Measurements from ENCODE around the gene KRT14. TPM values are rescaled to one million over a fixed set of nuclear protein-coding genes. Genes with fewer than 3 reads are reported as not detected.
"Not testable (repeated sequence)": the region's sequence is repeated elsewhere in the genome, so short reads cannot be mapped to it uniquely, and the experiment has no call there.

KRT14 gene
- total RNA-seq, 1 donor from 2014 or later: 0.20 TPM

DNA sequence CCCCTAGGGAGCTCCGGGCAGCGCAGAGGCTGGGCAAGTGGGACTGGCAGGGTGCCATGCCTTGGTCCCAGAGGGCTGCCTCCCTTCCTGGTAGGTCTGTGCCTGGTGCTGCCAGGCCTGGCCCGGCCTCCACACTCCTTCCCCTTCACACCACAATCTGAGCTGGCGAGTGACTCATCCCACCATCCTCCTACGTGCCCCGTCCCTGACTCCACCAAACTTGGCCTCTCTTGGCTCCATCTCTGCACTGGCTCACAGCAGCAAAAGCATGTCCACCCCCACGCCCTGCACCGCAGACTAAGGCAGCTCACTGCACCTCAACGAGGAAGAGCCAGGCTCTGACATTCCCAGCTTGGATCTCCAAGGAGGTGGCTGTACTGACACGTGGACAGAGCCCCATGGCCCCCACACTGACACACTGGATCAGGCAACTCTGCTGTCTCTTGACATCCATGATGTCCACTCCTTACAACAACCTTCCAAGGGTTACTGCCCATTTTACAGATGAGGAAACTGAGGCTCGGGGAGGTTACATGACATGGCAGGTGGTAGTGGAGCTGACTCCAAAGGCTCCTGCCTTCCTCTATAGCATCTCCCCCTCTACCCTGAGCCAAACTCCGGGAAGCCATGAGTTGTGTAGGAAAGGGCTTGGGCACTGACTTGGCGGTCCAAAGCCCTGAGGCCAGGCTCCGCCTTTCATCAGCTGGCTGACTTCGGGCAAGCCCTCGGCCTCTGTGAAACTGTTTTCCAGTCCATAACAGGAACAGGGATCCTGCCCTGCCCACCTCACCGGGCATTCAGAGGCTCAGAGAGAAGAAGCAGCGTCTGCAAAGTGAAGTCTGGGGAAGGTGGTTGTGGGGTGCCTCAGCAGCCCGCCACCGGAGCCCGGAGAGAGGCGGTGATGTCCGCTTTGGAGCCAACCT is 38.5 kb downstream of the KRT14 start:
- DNase-seq (ENCODE audit: low spot score): peak; percentile 90

DNA sequence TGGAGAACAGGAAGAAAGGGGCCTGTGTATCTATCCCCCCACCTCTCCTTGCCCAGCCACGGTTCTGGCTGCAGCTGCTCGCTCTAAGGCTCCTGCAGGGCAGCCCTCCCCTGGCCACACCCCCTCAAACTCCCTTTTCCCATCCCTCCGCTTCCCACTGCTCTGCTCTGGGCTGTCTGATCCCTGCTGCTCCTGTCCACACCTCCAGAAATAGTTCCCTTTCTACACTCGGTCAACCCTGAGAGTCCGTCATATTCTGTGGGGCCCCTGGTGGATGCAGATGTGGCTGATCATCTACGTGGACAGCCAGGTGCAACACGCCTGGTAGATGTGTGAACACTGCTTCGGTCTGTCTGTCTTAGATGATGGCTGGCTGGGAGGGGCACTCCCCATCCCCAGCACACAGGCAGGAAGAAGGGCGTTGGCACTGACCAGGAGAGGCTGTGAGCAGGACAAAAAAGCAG is 39.3 kb downstream of the KRT14 start:
- DNase-seq (ENCODE audit: low spot score): no peak

DNA sequence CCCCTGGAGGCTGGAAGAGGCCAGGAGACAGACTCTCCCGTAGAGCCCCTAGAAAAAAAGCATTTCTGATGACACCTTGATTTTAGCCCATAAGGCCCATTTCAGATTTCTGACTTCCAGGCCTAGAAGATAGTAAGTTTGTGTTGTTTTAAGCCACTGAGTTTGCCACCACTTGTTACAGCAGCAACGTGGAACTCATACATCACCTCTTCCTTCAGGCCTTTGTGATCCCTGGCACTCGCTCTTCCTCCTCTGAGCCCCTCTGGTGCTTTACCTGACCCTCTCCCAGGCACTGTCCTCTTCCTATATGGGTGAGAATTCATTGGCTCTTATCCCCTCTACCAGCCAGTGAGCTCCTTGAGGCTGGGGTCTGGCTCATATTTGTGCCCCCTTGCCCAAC is 39.9 kb downstream of the KRT14 start:
- no peak for DNase-seq (ENCODE audit: low spot score)

DNA sequence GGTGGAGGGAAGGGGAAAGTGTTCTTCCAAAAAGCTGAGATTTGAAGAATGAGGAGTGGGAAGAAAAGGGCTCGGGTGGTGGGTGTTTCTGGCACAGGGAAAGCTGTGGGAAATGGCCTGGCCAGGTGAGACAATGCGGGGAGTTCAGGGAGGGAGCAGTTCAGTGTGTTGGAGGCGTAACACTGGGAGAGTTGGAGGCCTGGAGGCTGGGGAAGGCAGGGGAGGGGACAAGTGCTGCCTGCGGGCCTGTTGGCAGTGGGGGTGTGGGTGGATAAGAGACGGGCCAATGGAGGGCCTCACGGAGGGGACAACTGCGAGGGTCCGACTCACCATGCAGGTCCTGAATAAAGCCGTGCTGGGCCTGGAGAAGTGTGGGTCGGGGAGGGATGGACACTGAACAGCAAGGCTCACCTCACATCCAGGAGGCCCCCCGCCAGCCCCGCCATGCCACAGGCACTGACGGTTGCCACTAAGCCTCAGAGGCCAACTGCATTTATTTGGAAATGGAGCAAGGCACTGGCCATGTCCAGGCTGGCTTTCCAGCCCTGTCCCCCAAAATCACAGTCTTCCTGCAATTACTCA is 40.8 kb downstream of the KRT14 start:
- no peak for DNase-seq (ENCODE audit: low spot score)

DNA sequence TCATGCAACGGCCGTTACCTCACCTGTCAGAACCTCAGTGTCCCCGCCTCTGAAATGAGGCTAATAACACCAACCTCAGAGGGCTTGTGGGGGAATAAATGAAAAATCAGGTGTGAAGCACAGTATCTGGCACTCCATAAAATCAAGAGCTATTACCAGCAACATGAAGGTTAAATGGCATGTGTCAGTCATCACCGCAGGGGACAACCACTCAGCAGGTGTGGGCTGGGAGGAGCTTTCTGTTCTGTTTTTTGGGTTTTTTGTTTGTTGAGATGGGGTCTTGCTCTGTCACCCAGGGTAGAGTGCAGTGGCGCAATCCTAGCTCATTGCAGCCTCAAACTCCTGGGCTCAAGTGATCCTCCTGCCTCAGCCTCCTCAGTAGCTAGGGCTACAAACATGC is 41.8 kb downstream of the KRT14 start:
- DNase-seq (ENCODE audit: low spot score): no peak

DNA sequence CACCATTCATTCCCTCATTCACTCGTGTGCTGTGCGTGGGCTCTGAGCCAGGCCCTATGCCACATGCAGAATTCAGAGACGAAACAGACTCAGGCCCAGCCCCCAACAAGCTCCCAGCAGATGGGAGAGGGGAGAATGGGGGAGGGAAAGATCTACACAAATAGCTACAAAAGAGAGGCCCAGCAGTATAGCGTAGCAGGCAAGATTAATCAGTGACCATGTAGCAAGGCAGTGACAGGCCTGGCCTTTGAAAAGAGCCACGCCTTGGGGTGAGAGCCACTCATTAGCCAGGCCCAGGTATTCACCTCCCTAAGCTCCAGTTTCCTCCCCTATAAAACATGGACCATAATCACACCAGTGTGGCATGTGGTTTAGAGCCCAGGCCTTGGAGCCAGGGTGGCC is 42.2 kb downstream of the KRT14 start:
- peak; percentile 72 for DNase-seq (ENCODE audit: low spot score)

DNA sequence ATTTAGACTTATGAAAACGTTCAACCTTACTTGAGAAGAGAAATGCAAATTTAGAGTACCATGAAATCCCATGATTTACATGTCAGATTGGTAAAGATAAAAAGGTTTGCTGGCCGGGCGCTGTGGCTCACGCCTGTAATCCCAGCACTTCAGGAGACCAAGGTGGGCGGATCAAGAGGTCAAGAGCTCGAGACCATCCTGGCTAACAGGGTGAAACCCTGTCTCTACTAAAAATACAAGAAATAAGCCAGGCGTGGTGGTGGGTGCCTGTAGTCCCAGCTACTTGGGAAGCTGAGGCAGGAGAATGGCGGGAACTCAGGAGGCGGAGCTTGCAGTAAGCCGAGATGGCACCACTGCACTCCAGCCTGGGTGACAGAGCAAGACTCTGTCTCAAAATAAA is 43.9 kb downstream of the KRT14 start:
- not testable (repeated sequence) for DNase-seq (ENCODE audit: low spot score)

DNA sequence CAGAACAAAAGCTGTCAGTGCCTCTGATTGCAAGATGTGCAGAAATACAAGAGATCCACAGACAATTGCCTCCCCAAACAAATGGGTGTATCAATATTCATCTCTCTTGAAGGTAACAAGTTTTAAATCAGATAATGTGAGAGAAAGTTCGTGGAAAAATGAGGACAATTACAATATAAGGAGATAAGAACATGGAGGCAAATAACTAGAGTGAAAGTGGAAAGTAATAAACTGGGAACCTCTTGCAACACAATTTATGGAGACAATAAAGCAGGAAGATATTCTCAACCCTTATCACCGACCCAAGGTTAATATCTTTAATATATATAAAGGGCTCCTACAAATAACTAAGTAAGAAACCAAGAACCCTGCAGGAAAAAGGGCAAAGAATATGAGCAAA is 44.3 kb downstream of the KRT14 start:
- DNase-seq (ENCODE audit: low spot score): no peak

DNA sequence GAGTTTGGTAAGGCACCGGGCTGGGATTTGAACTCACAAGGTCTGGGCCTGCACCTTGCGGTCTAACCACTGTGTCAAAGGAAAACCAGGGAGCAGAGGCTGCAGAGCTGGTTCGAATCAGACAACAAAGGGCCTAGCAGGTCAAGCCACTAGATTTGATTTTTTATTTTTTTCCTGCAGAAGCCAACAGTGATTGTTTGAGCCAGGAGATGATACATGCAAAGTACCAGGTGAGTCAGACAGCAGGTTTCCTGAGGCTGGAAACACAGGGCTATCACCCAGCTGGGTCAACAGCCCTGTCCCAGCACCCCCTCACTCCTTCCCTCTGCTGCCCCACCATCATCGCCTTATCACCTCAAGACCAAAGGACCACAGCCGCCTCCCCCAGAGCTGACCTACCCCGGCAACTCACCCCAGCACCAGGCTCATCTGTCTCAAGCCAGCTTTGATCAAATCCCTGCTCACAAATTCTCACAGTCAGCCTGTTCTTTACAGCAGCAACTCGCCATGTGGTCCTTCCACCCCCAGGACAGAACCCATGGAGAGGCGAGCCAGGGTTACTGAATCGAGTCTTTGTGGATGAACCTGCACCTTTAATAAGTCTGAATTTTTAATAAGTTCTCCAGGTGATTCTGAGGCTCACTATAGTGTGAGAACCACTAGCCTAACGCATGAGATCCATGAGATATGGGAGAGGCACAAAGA is 45.6 kb downstream of the KRT14 start:
- no peak for DNase-seq (ENCODE audit: low spot score)

DNA sequence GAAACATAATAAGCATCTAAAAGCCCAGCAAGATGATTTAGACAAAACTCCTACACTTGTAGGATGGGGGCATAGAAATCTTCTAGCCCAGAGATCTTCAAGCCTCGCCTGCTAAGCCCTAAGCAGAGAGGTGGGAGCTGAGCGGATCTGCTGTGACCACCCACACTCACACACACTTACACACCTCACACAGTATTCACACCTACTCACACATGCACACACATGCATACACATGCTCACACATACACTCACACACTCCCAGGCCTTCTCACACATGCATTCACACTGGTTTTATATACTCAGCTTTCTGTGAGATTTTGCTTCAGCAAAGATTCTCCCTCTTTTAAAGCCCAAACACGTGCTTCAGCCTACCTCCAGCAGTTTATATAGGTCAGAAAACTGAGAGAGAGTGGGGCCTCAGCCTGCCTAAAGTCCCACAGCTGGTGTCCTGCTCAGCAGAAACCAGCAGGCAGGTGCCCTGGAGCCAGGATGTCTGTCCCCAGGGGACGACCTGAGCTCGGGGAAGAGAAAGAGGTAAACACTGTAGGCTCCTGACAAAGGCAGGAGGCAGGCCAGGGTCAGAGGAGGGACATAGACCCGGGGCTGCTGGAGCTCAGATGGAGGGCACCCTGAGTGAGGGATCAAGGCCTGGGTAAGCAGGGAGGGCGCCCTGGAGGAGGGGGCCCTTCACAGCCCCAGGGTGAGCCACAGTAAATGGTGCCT is 46.6 kb downstream of the KRT14 start:
- DNase-seq (ENCODE audit: low spot score): no peak

DNA sequence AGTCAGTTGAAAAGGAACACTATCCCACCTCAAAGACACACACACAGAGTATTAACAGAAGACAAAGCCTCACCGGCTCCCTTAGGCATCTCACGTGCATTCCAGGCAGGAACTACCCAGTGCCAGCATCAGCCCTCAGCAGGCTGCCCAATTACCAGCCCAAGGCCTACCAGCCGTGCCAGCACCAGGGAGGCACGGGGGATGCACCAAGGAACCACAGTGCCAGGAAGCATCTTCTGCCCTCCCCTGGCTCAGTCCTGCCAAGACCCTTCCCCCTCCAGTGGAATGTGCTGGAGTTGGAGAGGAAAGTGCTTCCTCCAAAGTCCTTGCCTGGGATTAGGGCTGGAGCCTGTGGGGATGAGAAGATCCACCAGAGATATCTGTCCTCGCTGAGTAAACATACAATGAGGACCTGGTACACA is 47.6 kb downstream of the KRT14 start:
- no peak for DNase-seq (ENCODE audit: low spot score)

DNA sequence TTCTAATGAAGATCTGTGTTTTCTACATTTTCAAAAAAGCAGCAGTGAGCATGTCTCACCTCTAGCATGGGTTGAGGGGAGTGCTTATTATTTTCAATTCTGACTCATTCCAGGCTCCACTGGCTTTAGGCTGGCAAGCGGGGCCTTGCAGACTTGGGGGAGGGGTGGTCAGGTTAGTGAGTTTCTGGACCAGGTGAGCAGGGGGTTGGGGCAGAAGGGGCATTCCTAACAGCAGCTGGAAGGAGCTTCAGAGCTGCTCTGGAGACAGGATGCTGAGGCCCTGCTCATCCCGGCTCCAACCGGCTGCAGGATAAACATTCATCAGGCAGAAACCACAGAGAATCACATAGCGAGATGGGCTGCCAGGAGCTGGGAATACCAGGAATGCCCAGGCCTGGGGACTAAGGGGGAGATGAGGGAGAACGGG is 48.1 kb downstream of the KRT14 start:
- no peak for DNase-seq (ENCODE audit: low spot score)

DNA sequence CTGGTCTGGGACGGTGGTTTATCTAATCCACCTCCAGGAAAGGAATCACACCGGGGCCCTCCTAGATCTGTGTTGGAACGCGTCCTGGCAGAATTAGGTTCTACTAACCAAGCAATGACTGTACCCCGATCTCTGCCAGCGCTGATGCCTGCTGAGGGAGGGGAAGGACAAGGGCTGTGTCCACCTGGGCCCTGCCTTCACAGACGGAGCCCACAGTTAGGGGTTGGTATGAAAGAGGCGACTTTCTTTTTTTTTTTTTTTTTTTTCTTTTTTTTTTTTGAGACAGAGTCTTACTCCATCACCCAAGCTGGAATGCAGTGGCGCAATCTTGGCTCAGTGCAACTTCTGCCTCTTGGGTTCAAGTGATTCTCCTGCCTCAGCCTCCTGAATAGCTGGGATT is 48.7 kb downstream of the KRT14 start:
- no peak for DNase-seq (ENCODE audit: low spot score)

DNA sequence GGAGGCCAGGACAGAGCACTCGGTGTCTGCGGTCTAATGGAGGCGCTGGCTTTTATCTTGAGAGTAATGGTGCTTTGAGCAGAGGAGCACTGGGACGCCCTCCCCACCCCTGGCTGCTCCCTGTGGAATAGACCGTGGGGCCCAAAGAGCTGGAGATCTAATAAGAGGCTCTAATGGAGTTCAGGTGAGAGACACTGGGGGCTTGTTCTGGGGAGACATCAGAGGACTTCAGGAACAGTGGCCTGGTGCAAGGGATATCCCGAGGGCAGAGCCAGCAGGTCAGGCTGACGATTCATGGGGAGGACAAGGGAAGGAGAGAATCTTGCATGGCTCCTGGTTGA is 49.1 kb downstream of the KRT14 start:
- DNase-seq (ENCODE audit: low spot score): no peak

DNA sequence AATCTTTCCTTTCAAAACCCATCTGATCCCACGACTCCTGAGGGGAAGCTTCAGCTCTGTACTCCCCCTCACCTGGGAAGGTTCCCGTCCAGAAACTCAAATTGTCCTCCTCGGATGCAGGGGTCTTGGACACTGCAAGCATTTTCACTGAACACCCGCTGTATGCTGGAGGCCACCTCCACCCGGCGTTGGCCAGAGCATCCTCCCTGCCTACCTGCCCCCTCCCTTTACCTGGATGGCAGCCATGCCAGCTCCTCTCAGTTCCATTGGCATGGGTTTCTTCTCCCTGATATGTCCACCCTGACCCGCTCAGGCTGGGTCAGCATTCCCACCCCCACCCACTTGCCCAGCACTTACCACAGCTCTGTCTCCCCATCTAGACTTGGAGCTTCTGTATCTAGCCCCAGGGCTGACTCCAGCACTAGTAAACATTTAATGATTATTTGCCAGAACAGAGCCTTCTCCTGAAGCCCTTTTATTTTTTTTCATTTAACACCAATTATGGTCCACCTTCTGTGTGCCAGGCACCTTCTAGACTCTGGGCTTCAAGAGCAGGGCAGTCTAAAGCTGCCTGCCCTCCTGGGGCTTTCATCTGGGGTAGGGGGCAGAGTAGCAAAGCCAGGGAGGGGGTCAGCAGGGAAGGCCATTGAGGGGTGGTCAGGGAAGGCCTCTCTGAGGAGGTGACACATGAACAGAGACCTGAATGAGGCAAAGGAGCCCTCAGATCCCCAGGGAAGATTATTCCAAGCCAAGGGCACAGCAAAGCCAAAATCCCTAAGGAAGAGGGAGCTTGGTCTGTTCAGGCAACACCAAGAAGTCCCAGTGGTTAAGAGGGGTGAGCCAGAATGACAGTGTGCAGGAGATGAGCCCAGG is 49.7 kb downstream of the KRT14 start:
- no peak for DNase-seq (ENCODE audit: low spot score)

DNA sequence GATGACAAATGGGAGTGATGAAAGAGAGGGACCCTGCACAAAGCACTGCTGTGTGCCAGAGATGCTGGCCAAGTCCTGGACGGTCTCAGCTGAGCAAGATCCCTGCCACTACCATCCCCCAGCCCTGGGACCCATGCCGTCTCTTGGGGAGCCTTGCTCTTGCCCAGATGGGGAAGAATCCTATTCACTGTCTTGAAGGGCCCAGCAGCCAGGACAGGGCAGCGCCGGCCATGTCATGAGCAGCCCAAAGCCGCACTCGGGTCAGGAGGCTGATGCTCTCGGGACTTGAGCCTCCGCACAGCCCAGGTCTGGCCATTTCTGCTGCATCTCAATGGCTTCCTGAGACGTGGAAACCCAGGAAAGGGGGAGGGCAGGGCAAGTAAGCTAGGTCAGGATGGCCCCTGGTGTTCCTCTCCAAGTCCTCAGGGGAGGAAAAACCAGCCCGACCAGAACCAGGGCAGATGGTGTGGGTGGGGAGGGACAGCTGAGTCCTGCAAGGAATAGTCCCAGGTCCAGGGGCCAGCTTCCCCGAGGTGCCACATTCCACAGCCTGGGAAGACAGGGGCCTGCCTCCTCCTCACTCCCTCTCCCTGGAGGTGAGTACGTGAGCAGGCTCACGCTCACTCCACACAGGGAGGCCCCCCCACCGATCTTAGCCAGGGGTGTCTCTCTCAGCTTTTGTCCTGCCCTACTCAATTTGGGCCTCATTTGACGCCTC is 50.8 kb downstream of the KRT14 start:
- DNase-seq (ENCODE audit: low spot score): peak; percentile 81

DNA sequence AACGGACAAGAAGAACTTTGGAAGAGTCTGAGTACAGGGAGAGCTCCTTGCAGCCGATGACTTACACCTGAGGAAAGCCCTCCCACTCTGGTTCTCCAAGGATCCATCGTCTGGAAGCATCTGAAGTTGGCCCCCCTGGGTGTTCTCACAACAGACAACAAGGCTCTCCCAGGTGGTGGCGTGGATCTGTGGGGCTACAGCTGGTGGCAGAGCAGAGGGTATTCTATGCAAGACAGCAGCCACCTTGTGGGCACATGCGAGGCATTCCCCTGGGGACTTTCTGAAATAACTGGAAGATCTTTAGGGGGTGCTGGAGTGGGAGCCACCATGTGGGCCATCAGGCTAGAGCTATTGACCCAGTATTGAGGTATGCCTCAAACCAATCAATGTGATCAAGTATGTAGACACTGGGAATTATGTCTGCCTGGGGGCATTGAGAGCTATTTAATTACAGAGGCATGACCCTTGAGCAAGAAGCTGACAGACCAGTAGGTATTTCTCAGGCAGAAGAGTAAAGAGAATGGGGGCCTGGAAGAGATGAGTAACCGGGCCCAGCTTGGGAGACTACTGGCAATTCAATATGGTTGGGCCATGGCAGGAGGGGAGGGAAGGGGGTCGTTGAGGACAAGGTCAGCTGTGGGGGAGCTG is 51.7 kb downstream of the KRT14 start:
- DNase-seq (ENCODE audit: low spot score): no peak

DNA sequence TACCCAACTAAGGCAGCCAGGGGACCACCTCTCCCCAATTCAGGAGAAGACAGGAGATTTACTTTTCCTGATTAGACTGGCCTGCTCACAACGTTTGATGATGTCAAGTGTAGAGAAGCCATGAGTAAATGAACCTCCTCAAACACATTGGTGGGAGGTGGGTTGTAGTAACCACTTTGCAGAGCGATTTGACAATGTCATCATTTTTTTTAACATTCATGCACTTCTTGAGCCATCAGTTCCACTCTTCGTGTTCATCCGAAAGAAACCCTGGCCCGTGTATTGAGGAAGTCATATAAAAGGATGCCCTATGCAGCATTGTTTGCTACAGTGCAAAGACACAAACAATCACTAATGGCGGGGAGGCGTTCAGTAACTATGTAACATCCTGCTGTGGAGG is 53.1 kb downstream of the KRT14 start:
- DNase-seq (ENCODE audit: low spot score): no peak

DNA sequence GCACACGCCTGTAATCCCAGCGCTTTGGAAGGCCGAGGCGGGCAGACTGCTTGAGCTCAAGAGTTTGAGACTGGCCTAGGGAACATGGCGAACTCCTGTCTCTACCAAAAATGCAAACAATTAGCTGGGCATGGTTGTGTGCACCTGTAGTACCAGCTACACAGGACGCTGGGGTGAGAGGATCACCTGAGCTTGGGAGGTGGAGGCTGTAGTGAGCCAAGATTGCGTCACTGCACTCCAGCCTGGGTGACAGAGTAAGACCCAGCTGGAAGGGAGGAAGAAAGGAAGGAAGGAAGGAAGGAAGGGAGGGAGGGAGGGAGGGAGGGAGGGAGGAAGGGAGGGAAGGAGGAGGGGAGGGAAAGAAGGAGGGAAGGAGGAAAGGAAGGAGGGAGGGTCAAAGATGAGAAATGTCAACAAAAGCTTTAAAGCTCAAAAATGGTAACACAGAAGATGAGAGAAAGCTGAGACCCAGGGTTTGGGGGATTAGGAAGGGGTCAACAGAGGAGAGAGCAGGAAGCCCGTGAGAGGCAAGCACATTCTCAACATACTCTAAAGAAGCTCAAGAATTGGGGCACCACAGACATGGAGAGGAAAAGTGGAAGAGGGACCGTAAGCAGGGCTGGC is 53.6 kb downstream of the KRT14 start:
- peak; percentile 53 for DNase-seq (ENCODE audit: low spot score)

Data from mucosa of gallbladder (tissue), 1 donor.